ENCODE data around the gene KSR1. TPM values are rescaled to one million over a fixed set of nuclear protein-coding genes. Genes with fewer than 3 reads are reported as not detected.
"Not testable (repeated sequence)": the region's sequence is repeated elsewhere in the genome, so short reads cannot be mapped to it uniquely, and the experiment has no call there.

Gene KSR1
- total RNA-seq: 10 to 100 TPM; 10.4 to 17.7 (median 13.2) TPM

GRCh38 chr17:27455914-27456680 is at the start of gene KSR1:
TSS of gene KSR1 (plus strand) at chr17:27456448. CDS start at chr17:27456644, 196 bp downstream.
- Histone ChIP-seq H3K27me3 (no peaks in the 10 kb centered on the region), H3K27ac (peak within 1 kb of the TSS; percentile 71 to 82 (median 78)), H3K4me1 (peaks cover 4 to 10% of the 10 kb centered on the region in 2 donors), H3K36me3 (no peaks in the 10 kb centered on the region), H3K9me3 (no peaks in the 10 kb centered on the region), H3K4me3 (peak within 1 kb of the TSS; percentile 73 to 92 (median 86))
- intact Hi-C loops (cut with DNase I; ENCODE audit: low total_unique reads): loop anchor here (1.0 to 10.0 kb wide), 5 partner anchors 74 to 219 kb away; no protein-coding TSS in a partner anchor
- ATAC-seq: peak; percentile 86 to 91
- TF ChIP-seq CTCF (IDR thresholded peaks at IDR 0.05 in 4 of 5, conservative IDR thresholded peaks at IDR 0.05 in 1 of 5) (peak in 3 of 5 experiments; percentile 34 to 44 (median 38)), POLR2A (IDR thresholded peaks at IDR 0.05) (peak; percentile 69 to 89)
- peak; percentile 44 to 67 for DNase-seq
- in situ Hi-C loops (cut with MboI; ENCODE audit: low sequenced_read_pairs in 4 of 4): loop anchor here in 3 of 4 donors (10.0 to 25.0 kb wide), 2 partner anchors 94 to 139 kb away; no protein-coding TSS in a partner anchor

GRCh38 chr17:27407916-27408864 is 48.1 kb upstream of the KSR1 start:
- TF ChIP-seq CTCF (IDR thresholded peaks at IDR 0.05 in 4 of 5, conservative IDR thresholded peaks at IDR 0.05 in 1 of 5) (no peak), POLR2A (IDR thresholded peaks at IDR 0.05) (no peak)
- ATAC-seq: no peak
- no peak for DNase-seq
- H3K4me3 ChIP-seq: no peak overlapping the region
- in situ Hi-C loops (cut with MboI; ENCODE audit: low sequenced_read_pairs in 4 of 4): no loop called here
- no peaks in the 10 kb centered on the region for H3K27me3 ChIP-seq
- H3K36me3 ChIP-seq: no peaks in the 10 kb centered on the region
- H3K4me1 ChIP-seq: peaks cover 0 to 5% of the 10 kb centered on the region in 2 donors
- intact Hi-C loops (cut with DNase I; ENCODE audit: low total_unique reads): no loop called here
- H3K9me3 ChIP-seq: no peaks in the 10 kb centered on the region
- no peak overlapping the region for H3K27ac ChIP-seq

- DNase-seq (no peak), ATAC-seq (no peak)
- in situ Hi-C loops (cut with MboI; ENCODE audit: low sequenced_read_pairs in 4 of 4): no loop called here
- intact Hi-C loops (cut with DNase I; ENCODE audit: low total_unique reads): no loop called here
- Histone ChIP-seq H3K4me1 (peaks cover 0 to 5% of the 10 kb centered on the region in 2 donors), H3K4me3 (no peak overlapping the region), H3K27me3 (no peaks in the 10 kb centered on the region), H3K9me3 (no peaks in the 10 kb centered on the region), H3K36me3 (no peaks in the 10 kb centered on the region), H3K27ac (no peak overlapping the region)
- no peak for TF ChIP-seq POLR2A (IDR thresholded peaks at IDR 0.05)
- no peak for TF ChIP-seq CTCF (IDR thresholded peaks at IDR 0.05 in 4 of 5, conservative IDR thresholded peaks at IDR 0.05 in 1 of 5)
Measured at GRCh38 chr17:27408891-27409290, 47.4 kb upstream of the KSR1 start.

- H3K4me1 ChIP-seq; H3K27ac ChIP-seq; ATAC-seq; intact Hi-C loops (cut with DNase I; ENCODE audit: low total_unique reads); DNase-seq; H3K4me3 ChIP-seq; in situ Hi-C loops (cut with MboI; ENCODE audit: low sequenced_read_pairs in 4 of 4); H3K36me3 ChIP-seq; H3K27me3 ChIP-seq; H3K9me3 ChIP-seq: not testable (repeated sequence)
Measured at GRCh38 chr17:27412158-27412557, 44.1 kb upstream of the KSR1 start.

- no peak overlapping the region for H3K27ac ChIP-seq
- DNase-seq: no peak
- no peaks in the 10 kb centered on the region for H3K27me3 ChIP-seq
- in situ Hi-C loops (cut with MboI; ENCODE audit: low sequenced_read_pairs in 4 of 4) (no loop called here), intact Hi-C loops (cut with DNase I; ENCODE audit: low total_unique reads) (no loop called here)
- no peaks in the 10 kb centered on the region for H3K36me3 ChIP-seq
- no peak for ATAC-seq
- peaks cover 0 to 5% of the 10 kb centered on the region in 2 donors for H3K4me1 ChIP-seq
- H3K9me3 ChIP-seq: no peaks in the 10 kb centered on the region
- TF ChIP-seq POLR2A (IDR thresholded peaks at IDR 0.05): no peak
- no peak for TF ChIP-seq CTCF (IDR thresholded peaks at IDR 0.05 in 4 of 5, conservative IDR thresholded peaks at IDR 0.05 in 1 of 5)
- H3K4me3 ChIP-seq: no peak overlapping the region
Measured at GRCh38 chr17:27413315-27413714, 42.9 kb upstream of the KSR1 start.

Data from gastrocnemius medialis (tissue), 4 donors.